NCI-H345 (cell line): ENCODE data around the gene RSRC1.
"Not testable (repeated sequence)": the region's sequence is repeated elsewhere in the genome, so short reads cannot be mapped to it uniquely, and the experiment has no call there.

Experiments used
- DNase-seq: peaks from one replicate; lab custom pipeline; 2025; lab: John Stamatoyannopoulos, UW

The RSRC1 gene

GRCh38 chr3:158404131-158404718, 294.3 kb downstream of the RSRC1 start:
- no peak for DNase-seq

GRCh38 chr3:158405507-158405906, 295.6 kb downstream of the RSRC1 start:
- peak; percentile 1 for DNase-seq

GRCh38 chr3:158407844-158408517, 298.1 kb downstream of the RSRC1 start:
- no peak for DNase-seq

GRCh38 chr3:158408518-158408897, 298.6 kb downstream of the RSRC1 start:
- DNase-seq = not testable (repeated sequence)

DNA sequence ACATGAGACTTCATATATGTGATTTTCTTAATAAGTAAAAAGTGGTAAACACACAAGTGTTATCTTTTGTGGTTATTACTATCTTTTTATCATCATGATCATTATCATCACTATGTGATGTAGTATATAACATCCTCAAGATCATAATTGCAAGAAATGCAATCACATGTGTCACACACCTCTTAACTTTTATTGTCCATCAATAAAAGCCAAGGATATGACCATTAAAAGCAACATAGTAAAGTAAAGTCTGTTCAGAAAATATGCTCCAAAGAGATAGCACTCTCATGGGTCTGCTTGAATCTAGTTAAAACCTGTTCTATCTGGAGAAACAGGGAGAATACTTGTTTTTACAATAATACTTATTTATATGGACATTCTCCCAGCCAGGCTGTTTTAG, 308.1 kb downstream of the RSRC1 start:
- no peak for DNase-seq

DNA sequence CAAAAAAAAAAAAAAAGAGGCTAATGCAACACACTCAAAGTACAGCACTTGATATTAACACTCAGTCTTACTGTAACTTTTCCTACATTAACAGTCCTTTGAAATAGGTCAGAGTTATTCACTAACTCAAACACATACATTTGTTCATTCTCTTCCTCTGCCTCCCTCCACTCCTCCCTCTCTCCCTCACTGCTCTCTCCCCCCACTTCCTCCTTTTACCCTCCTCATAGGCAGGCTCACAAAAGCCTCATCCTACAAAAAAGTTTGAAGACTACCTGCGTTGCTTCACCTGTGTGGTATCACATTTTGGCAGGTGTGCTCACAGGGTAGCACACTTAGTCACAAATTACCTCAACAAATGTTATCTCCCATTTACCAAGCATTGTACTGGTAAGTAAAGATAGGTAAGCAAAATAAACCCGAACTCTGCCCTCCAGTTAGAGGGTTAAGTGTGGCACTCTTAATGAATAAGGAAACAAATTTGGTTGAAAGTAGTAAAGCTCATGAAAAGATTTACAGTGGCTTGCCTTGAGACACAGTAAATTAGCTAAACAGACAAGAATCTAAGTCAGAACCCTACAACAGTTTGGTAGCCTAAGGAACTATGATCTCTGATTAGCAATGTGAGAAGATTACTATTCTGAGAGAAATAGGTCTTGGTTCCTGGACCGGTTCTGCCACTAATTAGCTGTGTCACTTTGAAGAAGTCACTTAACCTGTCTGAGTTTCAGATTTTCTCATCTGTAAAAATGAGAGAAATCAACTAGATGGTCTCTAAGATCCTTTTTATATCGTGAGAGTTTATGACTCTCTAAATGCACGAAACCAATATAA, 310.1 kb downstream of the RSRC1 start:
- no peak for DNase-seq

DNA sequence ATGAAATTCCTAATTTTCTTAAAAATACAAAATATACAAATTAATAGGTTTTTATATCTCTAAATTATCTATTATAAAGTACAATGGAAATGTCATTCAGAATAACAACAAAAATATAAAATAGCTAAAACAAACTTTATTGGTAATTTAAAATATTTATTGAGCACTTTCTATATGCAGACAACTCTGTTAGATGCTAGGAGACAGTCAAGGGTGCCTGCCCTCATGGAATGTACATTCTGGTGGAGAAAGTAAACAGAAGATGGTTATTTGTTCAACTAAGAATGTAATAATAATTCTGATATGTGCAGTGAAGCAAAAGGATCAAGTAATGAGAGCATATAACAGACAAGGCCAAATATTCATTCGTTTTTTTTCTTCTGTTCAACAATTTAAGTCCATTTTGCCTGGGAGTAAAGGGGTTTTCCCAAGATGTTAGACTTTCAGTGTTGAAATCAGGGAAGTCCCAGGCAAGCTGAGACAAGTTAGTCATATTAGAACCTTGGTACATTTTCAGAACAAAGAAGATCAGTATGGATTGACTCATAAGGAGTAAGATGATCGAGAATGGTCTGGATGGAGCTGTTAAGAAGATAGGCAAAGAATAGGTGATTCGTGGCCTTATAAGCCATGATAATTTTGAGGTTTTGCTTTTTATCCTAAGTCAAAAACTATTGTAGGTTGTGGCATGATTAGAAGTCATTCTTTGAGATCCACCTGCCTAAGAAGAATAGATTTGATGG, 310.9 kb downstream of the RSRC1 start:
- no peak for DNase-seq

GRCh38 chr3:158430448-158430847, 320.6 kb downstream of the RSRC1 start:
- DNase-seq = no peak

DNA sequence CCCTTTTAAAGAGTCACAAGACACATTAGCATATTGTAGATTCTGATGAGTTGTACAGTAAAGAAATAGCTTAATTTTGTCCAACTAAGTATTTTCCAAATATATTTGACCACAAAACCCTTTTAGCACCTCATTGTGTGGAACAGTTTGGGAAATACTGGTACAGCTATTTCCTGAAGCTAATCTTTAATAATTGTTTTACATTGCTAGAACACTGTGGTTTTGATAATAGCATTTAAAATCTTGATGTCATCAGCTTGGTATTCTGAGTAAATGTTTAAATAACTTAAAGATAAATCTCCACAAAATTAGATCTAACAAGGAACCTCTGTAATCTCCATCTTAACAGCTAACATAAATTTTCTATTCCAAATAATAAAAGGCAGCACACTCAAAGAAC, 321.1 kb downstream of the RSRC1 start:
- no peak for DNase-seq

DNA sequence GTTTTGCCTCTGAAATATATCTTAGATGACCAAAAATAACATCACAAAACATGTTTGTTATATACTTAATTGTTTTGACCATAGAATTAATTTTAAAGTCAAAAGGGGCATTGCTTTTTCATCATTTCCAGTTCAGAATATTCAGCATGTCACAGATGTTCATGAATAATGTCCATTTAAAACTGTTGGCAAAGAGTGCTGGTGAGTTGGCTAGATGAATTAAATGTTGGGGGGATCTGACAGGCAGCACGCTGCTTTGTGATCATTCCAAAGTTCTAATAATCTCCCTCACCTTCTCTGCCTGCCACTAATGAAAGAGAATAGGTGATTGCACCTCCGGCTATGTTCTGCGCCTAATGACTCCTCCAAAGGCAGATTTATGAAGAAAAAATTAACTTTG, 321.9 kb downstream of the RSRC1 start:
- DNase-seq = no peak

GRCh38 chr3:158434412-158435038, 324.6 kb downstream of the RSRC1 start:
- DNase-seq = peak; percentile 3

GRCh38 chr3:158443632-158444031, 333.7 kb downstream of the RSRC1 start:
- DNase-seq = no peak

GRCh38 chr3:158447408-158447807, 337.5 kb downstream of the RSRC1 start:
- DNase-seq = no peak

DNA sequence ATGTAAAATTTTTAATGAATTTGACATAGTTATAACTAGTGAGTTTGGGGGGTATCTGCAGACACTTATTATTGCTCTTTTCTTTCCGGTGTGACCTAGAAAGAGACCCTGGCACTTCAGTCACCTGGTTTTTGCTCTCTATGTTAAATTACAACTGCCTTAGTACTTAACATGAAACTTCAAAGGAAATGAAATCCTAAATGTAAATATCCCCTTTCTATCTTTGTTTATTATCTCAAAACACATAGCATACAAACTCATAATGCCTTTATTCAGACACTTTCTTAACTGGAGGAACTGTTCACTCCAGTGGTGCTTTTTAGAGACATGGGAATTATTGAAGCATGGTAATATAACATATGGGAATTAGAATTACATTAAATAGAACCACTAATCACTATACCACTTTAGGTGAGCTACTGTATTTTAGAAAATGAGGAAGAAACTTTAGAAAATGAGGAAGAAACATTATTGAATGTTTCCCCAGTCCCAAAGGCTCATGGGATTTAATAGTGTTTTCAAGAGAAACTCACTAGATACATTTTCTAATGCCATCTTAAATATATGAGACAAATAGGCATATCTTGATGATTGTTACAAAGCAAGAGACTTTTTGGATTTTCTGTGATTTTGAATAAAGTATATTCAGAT, 341.6 kb downstream of the RSRC1 start:
- DNase-seq = no peak

- no peak for DNase-seq
Observed at GRCh38 chr3:158452334-158452733, 342.4 kb downstream of the RSRC1 start.

- DNase-seq = no peak
Observed at GRCh38 chr3:158453004-158453403, 343.1 kb downstream of the RSRC1 start.

DNA sequence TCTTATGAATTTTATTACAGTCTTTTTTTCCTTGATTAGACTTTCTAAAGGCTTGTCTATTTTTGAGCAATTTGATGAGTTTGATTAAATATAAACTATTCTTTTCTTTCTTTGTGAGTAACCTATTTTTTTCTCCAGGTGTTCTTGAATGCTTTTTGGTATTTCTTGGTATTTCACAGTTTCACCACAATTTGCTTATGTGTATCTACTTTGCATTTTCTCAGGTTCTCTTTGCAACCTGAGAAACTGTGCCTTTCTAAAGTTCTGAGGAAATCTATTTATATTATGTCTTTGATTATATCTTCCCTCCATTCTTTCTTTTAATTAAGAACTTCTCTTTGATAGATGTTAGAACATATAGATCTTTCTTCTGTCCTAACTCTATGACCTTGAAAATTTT, 344.0 kb downstream of the RSRC1 start:
- DNase-seq = no peak

- no peak for DNase-seq
Observed at GRCh38 chr3:158455406-158455805, 345.5 kb downstream of the RSRC1 start.

GRCh38 chr3:158456114-158456513, 346.2 kb downstream of the RSRC1 start:
- no peak for DNase-seq

- DNase-seq = no peak
Observed at GRCh38 chr3:158458464-158458863, 348.6 kb downstream of the RSRC1 start.

DNA sequence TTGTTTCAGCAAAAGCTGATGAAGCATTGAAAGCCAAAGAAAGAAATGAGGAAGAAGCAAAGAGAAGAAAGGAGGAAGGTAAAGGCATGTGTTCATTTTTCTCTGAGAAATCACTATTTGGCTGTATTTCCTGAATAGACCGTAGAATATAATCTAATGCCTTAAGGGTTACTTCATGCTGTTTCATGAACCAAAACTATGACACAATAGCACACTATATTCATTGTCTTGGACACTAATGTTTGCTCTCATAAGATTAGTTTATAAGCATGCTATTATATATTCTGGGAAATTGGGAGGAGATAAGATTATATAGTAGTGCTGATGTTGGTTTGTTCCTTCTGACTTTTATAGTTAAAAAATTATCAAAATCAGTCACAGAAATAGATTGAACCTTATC, 351.0 kb downstream of the RSRC1 start:
- DNase-seq = no peak

DNA sequence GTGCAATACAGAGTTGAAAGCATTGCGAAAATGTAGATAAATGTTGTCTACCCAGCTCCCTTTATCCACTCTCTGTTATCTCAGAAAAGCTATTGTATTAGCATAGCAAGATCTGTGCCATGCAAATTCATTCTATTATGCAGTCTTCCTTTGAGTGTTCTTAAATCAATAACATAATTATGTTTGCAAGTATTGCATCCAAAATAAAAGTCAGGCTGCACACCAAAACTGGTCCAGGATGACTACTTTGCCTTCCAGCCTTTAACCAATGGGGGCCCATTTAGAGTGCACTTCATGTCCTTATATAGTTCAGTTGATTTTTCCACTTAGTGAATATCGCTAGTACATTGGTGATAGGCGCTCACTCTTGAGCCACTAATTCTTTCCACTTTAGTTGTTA, 353.7 kb downstream of the RSRC1 start:
- no peak for DNase-seq
